NCI-H69 (cell line): ENCODE data around the gene RNF126.
"Not testable (repeated sequence)": the region's sequence is repeated elsewhere in the genome, so short reads cannot be mapped to it uniquely, and the experiment has no call there.

Experiments
- DNase-seq: peaks from one replicate; lab custom pipeline; 2025; lab: John Stamatoyannopoulos, UW

Gene RNF126

DNA sequence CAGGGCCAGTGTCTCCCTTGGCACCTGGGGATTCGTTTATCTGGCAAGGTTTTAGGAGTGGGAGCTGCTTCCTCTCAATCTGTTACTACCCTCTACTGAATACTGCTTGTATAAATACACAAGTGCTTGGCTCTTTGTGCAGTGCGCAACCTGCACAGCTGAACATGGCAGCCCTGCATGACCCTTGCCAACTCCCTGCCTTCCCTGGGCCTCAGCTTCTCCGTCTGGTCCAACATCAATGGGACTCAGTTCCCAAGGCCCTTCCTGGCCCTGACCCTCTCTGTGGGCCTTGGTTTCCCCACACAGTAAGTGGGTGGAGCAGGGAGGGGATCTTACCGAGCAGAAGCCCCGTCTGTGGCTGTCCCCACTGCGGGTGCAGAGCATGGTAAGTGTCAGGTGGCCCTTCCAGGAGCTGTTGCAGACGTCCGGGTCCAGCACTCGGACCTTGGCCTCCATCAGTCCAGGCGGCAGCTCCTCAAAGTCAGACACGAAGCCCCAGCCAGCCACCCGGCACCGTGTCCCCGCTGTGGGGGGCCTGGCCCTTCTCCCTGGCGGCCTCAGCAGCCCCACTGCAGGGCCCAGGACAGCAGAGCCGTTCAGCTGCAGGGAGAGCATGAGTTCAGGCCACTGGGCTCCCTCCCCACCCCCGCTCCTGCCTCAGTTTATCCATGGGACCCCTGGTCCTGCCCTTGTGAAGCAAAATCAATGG lies 23.7 kb upstream of the RNF126 start:
- DNase-seq, result no peak

DNA sequence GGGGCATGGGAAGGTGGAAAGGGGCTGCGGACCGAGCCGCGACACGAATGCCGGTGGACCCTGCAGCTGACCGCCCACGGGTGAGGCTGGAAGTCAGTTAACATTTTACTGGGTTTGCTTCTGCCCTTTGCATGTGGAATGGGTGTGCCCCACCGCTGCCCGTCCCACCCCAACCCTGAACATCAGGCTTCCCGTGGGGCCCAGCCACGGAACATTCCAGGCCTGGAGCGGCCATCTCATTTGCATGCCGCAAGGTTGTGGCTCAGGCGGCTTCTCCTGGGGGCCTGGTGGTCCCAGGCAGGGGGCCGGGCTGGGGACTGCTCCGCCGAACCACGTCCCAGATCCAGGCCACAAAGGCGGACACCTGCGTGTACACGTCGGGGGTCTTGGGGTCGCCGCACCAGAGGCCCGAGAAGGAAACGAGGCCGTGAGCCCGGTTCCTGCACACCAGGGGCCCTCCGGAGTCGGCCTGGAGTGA lies 22.5 kb upstream of the RNF126 start:
- DNase-seq, result no peak

DNA sequence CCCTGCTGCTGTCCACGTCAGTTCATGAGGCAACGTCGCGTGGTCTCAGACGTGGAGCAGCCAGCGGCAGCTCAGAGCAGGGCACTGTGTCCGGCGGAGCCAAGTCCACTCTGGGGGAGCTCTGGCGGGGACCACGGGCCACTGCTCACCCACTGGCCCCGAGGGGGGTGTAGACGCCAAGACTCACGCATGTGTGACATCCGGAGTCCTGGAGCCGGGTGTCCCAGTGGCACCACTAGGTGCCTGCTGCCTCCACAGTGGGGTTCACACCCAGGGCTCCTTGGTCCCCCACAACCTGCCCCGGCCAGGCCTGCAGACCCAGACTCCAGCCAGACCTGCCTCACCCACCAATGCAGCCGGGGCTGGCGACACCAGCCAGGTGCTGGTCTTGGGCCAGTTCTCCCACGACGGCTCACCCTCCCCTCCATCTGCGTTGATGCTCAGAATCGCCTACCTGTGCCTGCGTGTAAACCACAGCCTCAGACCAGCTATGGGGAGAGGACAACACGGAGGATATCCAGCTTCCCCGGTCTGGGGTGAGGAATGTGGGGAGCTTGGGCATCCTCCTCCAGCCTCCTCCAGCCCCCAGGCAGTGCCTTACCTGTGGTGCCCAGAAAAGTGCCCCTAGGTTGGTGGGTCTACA lies 19.8 kb upstream of the RNF126 start:
- DNase-seq, result no peak

DNA sequence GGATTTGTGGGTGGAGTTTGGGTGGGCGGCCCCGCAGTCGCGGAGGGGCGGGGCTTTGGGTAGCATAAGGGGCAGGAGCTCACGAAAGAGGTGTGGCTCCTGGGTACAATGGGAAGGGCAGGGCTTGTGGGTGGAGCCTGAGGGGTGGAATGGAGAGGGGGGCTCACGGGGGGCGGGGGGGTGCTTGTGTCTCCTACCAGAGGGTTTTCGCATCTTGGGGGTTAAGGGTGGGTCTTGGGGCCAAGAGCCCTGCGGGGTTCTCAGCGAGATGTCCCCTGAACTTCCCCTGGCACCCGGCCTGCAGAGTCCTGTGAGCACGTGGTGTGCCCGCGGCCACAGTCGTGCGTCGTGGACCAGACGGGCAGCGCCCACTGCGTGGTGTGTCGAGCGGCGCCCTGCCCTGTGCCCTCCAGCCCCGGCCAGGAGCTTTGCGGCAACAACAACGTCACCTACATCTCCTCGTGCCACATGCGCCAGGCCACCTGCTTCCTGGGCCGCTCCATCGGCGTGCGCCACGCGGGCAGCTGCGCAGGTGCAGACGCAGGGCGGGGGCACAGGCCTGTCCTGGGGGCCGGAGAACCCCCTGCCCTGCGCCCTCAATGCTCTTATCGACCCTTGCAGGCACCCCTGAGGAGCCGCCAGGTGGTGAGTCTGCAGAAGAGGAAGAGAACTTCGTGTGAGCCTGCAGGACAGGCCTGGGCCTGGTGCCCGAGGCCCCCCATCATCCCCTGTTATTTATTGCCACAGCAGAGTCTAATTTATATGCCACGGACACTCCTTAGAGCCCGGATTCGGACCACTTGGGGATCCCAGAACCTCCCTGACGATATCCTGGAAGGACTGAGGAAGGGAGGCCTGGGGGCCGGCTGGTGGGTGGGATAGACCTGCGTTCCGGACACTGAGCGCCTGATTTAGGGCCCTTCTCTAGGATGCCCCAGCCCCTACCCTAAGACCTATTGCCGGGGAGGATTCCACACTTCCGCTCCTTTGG lies 18.3 kb upstream of the RNF126 start:
- DNase-seq, result no peak

DNA sequence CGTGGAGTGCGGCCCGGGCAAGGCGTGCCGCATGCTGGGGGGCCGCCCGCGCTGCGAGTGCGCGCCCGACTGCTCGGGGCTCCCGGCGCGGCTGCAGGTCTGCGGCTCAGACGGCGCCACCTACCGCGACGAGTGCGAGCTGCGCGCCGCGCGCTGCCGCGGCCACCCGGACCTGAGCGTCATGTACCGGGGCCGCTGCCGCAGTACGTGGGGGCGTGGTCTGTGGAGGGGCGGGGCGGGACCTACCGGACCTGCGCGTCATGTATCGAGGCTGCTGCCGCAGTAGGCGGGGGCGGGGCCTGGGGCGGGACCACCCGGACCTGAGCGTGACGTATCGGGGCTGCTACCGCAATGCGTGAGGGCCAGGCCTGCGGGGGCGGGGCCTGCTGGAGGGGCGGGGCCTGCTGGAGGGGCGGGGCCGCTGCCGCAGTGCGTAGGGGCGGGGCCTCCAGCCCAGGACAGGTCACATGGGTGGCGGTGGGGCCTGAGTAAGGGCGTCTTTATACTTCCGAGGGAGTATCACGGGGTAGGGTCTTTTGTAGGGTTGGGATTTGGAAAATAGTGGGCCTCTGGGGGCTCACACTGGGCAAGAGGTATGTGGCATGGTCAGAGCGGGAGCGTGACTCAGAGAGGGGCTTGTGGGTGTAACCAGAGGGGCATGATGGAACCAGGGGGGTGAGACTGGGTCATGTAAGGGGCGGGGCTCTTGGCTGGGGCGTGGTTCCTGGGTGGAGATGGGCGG lies 17.4 kb upstream of the RNF126 start:
- DNase-seq, result peak; percentile 99

DNA sequence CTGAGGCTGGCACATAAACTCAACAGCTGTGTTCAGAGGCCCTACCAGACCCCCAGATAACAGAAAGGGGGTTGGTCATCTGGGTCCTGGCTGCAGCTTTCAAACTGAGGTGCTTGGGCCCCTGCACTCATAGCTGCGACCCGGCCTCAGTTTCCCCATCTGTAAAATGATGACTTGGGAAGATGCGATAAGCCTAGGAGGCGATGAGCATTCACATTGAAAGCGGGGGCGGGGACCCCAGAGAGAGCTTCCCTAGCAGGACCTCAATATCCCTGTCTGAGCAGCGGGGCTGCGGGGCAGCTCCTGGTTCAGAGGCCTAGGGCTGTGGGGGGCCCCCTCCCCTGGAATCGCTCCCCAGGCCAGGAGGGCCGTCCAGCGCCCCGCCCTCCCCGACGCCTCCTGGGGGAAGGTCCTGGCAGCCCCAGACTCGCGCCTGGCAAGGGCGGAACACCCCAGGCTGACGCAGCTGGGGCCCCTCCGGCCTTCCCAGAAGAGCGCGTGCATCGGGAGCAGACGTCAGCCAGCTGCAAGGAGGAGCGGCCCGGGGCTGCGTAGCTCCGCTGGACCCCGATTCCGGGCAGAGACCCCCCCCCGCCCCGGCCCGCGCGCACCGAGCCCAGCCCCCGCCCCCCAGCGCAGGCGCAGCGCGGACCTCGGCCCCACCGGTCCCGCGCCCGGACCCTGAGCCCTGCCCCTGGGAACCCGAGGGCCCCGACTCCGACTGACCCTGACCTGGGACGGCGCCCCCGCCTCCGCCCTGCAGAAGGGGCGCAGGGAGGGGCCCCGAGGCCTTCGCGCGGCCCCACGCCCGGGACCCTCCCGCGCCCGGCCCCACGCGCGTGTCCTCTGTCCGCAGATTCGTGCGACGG lies 16.6 kb upstream of the RNF126 start:
- peak; percentile 72 for DNase-seq

DNA sequence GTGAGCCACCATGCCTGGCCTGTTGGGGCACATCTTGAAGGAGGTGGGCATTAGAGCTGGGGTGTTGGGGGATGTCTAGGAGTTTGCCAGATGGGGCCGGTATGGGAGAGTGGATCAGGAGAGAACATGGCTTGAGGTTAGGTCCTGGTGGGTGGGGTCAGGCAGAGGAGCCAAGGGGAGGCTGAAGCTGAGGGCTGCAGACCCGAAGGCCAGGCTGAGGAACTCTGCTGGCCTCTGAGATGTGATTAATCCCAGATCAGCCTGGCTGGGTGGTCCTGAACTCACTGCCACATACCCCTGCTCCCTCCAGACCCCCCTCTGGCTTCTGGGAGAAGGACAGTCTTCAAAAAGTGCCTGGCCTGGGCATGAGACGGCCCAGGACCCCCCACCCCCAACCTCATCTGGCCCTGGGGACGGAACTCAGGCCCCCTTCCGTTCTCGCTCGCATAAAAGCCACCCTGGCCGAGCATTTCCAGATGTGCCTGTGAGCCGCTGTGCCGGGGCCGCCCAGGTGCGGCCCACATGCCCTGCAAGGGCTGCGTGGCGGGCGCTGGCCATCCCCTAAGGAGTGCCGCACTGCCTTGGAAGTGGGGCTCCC lies 15.9 kb upstream of the RNF126 start:
- no peak for DNase-seq

DNA sequence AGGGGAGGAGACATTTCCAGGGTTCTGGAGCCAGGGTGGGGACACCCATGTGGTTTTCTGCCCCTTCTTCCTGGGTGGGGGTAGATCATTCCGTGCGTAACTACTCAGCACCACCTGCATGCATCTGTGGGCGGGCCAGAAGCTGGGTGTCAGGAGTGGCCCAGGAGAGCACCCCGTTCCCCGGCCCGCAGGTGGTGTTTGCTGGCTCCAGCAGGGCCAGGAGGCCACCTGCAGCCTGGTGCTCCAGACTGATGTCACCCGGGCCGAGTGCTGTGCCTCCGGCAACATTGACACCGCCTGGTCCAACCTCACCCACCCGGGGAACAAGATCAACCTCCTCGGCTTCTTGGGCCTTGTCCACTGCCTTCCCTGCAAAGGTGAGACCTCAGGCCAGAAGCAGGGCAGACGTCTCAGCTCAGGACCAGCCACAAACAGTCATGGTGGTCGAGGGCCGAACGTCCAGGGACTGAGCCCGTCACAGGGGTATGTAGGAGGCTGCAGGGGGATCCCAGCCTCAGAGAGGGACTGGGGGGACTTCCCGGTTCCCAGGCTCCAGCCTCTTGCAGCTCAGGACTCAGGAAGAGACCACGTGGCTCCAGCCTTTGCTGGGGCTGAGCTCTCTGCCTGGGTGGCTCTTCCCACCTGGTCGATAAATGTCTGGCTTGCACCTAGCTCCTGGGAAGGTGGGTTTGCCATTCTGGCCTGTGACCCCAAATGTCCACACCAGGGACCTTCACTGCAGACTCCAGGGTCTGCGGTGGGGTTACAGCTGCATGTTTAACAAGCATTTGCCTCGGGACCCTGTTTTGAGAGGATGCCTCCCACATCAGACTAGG lies 14.8 kb upstream of the RNF126 start:
- DNase-seq, result peak; percentile 36

DNA sequence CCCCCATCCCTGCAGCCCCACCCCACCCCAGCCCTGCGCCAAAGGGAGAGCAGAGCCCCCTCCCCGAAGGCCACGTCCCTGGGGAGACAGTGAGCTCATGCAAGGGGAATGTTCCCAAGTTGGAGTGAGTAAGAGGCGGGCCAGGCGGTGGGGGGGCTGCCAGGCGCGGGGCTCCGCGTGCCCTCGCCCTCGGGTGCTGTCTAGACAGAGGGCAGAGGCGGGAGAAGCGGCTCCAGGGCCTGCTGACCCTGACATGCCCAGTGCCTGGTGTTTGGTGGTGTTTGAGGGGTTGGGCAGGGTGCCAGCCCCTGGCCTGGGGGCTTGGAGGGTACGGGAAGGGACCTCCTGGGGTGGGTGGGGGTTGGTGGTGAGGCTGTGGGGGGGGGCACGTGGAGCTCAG lies 14.2 kb upstream of the RNF126 start:
- peak; percentile 58 for DNase-seq

DNA sequence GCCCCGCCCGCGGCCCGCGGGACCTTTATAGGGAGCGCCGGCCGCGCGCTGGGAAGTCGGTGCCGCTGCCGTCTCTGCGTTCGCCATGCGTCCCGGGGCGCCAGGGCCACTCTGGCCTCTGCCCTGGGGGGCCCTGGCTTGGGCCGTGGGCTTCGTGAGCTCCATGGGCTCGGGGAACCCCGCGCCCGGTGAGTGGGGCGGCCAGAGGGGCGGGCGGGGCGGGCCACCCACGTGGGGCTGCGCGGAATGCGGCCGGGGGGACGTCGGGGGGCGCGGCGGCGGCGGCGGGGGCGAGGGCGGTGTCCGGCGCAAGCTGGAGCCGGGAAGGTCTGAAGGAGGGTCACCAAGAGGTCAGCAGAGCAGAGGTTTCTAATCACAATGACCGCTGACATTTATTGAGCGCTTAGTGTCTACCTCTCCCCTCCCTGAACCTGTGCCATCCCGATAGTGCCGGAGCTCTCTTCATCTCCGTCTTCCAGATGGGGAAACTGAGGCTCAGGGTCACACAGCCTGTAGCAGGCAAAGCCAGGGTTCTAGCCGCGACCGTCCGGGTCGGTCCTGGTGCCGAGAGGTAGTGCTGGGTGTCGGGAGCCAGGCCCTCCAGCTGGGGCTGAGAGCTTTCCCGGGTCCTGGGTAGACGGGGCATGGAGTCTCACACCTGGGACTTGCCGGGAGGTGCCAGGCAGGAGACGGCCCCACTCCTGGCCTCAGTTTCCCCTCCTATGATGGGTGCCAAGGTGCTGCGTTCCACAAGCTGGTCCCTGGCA lies 13.5 kb upstream of the RNF126 start, which contains the start of gene FSTL3:
Gene FSTL3, plus strand, starts transcription at position 54 of the 767 bp plus-strand sequence. Its CDS starts 32 bp downstream, at position 86.
- DNase-seq, result no peak

DNA sequence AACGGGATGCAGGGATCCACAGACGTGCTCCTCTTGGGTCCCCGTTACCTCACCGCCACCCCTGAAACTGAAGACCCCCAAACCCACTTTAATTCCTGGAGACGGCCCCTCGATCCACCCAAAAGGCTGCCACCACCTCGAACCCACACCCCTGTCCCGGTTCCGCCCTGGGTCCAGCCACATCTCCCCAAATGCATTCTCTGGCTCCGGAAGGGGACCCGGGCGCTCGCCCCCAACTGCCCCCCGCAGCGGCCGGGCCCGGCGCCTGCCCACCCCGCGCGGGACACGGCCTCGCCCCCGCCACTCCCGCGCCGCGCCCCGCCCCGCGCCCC lies 13.0 kb upstream of the RNF126 start:
- DNase-seq, result no peak

DNA sequence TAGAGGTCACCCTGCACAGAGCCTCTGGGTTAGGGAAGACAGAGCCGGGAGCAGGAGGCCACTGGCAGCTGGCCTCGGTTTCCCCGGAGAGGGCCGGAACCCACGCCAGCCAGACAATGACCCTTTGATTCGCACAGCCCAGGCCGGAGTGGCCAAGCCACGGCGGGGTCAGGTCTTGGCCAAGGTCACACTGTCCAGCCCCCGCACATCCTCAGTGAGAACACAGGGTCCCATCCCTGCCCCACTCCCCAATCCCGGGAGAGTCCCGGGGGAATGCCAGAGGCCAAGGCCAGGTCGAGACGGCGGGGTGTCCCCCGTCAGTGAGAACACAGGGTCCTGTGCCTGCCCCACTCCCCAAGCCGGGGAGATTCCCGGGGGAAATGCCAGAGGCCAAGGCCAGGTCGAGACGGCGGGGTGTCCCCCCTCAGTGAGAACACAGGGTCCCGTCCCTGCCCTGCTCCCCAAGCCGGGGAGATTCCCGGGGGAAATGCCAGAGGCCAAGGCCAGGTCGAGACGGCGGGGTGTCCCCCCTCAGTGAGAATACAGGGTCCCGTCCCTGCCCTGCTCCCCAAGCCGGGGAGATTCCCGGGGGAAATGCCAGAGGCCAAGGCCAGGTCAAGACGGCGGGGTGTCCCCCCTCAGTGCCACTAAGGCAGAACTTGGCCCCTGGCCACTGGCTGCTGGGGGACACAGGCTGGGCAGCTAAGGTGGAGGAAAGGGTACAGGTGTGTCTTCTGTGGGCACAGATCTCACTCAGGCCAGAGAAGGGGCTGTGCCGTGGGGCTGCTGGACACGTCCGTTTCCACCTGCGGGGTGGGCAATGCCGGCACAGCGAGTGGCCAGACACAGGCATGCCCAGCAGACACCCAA lies 11.5 kb upstream of the RNF126 start:
- DNase-seq, result no peak

DNA sequence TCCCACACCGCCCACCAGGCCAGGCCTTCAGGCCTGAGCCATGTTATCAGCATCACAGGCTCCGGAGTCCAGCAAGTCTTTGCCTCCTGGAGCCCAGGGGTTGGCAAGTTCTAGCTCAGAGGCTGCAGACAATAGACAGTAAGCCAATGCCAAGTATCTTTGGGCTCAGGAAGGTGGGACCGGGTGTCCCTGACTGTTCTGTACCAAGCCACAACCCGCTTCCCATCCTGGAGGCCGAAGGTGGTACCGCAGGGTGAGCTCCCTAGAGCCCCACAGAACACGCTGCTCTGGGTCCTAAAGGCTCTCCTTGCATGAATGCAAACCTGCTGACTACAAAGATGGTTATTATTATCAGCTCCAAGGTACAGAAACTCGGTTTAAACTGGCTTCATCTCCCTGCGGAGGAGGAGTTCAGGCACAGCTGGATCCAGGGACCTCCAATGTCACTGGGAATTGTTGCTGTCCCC lies 7.6 kb upstream of the RNF126 start:
- no peak for DNase-seq

DNA sequence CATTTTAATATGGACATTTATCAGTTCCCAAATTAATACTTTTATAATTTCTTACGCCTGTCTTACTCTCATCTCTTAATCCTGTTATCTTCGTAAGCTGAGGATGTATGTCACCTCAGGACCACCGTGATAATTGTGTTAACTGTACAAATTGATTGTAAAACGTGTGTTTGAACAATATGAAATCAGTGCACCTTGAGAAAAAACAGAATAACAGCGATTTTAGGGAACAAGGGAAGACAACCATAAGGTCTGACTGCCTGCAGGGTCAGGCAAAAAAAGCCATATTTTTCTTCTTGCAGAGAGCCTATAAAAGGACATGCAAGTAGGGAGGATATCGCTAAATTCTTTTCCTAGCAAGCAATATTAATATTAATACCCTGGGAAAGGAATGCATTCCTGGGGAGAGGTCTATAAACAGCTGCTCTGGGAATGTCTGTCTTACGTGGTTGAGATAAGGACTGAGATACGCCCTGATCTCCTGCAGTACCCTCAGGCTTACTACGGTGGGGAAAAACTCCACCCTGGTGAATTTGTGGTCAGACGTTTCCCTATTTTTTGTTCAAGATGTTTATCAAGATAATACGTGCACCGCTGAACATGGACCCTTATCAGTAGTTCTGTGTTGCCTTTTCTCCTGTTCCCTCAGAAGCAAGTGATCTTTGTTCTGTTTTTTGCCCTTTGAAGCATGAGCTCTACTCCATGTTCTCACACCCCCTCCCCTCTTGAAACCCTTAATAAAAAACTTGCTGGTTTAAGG lies 5.8 kb upstream of the RNF126 start:
- DNase-seq, result not testable (repeated sequence)

DNA sequence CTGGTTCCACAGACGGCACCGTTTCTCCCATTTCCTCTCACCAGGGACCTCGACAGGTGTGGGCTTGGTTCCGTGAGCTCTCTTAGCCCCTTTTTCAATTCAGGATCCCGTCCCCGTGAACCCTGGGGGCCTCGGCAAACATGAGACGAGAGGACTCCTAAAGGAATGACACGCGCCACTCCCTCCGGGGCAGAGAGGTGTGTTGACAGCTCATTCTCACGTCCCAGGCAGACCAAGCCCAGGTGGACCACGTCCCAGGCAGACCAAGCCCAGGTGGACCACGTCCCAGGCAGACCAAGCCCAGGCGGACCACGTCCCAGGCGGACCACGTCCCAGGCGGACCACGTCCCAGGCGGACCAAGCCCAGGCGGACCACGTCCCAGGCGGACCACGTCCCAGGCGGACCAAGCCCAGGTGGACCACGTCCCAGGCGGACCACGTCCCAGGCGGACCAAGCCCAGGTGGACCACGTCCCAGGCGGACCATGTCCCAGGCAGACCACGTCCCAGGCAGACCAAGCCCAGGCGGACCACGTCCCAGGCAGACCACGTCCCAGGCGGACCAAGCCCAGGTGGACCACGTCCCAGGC lies 4.1 kb upstream of the RNF126 start:
- DNase-seq, result not testable (repeated sequence)

DNA sequence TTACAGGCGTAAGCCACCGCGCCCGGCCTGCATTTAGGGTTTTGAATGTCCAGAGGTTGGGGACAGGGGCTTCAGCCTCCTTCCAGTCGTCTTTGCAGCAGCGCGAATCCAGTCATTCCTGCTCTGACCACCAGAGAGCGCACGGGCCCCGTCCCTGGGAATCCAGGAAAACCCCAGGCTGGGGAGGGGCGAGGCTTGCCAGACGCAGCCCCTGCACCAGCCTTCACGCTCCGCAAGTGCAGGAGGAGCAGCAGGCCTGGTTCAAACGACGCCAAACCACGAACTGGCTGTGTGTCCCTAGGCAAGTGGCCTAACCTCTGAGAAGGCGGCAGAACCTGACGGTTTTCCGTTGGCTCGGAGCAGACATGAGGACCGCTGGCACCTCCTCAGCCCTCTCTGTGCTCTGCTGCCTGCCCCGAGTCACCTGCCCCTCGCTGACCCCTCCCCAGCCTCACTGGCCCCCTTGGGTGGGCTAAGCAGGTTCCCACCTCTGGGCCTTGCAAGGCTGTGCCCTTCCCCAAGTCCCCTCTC lies 2.0 kb upstream of the RNF126 start:
- DNase-seq, result peak; percentile 88
